ENCODE data around the gene HRH4. TPM values are rescaled to one million over a fixed set of nuclear protein-coding genes. Genes with fewer than 3 reads are reported as not detected.

HRH4 gene
- total RNA-seq (2022; extraction: Qiagen RNA extraction; ENCODE audit: low read depth) = 0.01 TPM in 1 of 5 replicates, not detected in the others

GRCh38 chr18:24460388-24460787 is at the start of gene HRH4:
HRH4 (plus strand) TSS chr18:24460637; CDS start chr18:24460729, 92 bp downstream.

GRCh38 chr18:24426398-24427294 is 33.8 kb upstream of the HRH4 start, which contains the start of gene IMPACT:
IMPACT (plus strand) TSS chr18:24426670; CDS start chr18:24426757, 87 bp downstream.

Other genes starting within 250 kb of the HRH4 start
- gene OSBPL1A, start 62.8 kb upstream of the HRH4 start, total RNA-seq (2022; extraction: Qiagen RNA extraction; ENCODE audit: low read depth) = 9.9 to 16.1 TPM (median 12.1 TPM) in 5 replicates
- 10.7 to 13.9 TPM (median 13.0 TPM) in 5 replicates for gene IMPACT, start 34.0 kb upstream of the HRH4 start, total RNA-seq (2022; extraction: Qiagen RNA extraction; ENCODE audit: low read depth)